Mesendoderm (in vitro differentiated cells): ENCODE data around the gene ALKBH4.
"Not testable (repeated sequence)": the region's sequence is repeated elsewhere in the genome, so short reads cannot be mapped to it uniquely, and the experiment has no call there.

Experiments used
- DNase-seq: peaks from one replicate; pipeline ENCODE4 v3.0.0; 2013
- H2AK5ac ChIP-seq: 2 replicates; pipeline ENCODE4 v1.6.1; 2013; ENCODE audit warnings: low read length, inconsistent platforms
- H2BK120ac ChIP-seq: 2 replicates; pipeline ENCODE4 v1.6.1; 2013; ENCODE audit warnings: low read depth, mild to moderate bottlenecking, low read length, moderate library complexity, mixed read lengths
- H2BK15ac ChIP-seq: replicated peaks from 2 replicates; pipeline ENCODE4 v1.6.1; 2013; ENCODE audit warnings: low read depth, mild to moderate bottlenecking, moderate library complexity
- H2BK5ac ChIP-seq: 2 replicates; pipeline ENCODE4 v1.6.1; 2013; ENCODE audit warnings: low read length, inconsistent platforms
- H3K18ac ChIP-seq: 2 replicates; pipeline ENCODE4 v1.6.1; 2013; ENCODE audit warnings: mild to moderate bottlenecking, low read length, mixed read lengths
- H3K23ac ChIP-seq: one replicate; pipeline ENCODE4 v1.6.1; 2013; ENCODE audit warnings: low read length
- H3K27ac ChIP-seq: 2 replicates; pipeline ENCODE4 v1.5.1; 2013; ENCODE audit warnings: low read depth, mild to moderate bottlenecking, inconsistent platforms, low read length, moderate library complexity
- H3K27me3 ChIP-seq: 2 replicates; pipeline ENCODE4 v1.6.1; 2013; ENCODE audit warnings: low read length, control low read depth, mild to moderate bottlenecking, inconsistent platforms; ENCODE audit not compliant: insufficient read depth, poor library complexity
- H3K36me3 ChIP-seq: 2 replicates; pipeline ENCODE4 v1.6.1; 2013; ENCODE audit warnings: low read length, inconsistent platforms; ENCODE audit not compliant: control insufficient read depth, insufficient read depth
- H3K4ac ChIP-seq: one replicate; pipeline ENCODE4 v1.6.1; 2013; ENCODE audit warnings: low read depth, mild to moderate bottlenecking, low read length, moderate library complexity
- H3K4me1 ChIP-seq: 2 replicates; pipeline ENCODE4 v1.6.1; 2013; ENCODE audit warnings: low read depth, low read length, inconsistent platforms; ENCODE audit not compliant: control insufficient read depth
- H3K4me2 ChIP-seq: 2 replicates; pipeline ENCODE4 v1.6.1; 2013; ENCODE audit warnings: low read length
- H3K4me3 ChIP-seq: 2 replicates; pipeline ENCODE4 v1.5.1; 2013; ENCODE audit warnings: mild to moderate bottlenecking, low read length
- H3K56ac ChIP-seq: one replicate; pipeline ENCODE4 v1.6.1; 2013; ENCODE audit warnings: low read length
- H3K79me1 ChIP-seq: 2 replicates; pipeline ENCODE4 v1.6.1; 2013; ENCODE audit warnings: low read length, inconsistent platforms
- H3K79me2 ChIP-seq: 2 replicates; pipeline ENCODE4 v1.6.1; 2013; ENCODE audit warnings: mild to moderate bottlenecking, low read length; ENCODE audit not compliant: control insufficient read depth, insufficient read depth
- H3K9ac ChIP-seq: 2 replicates; pipeline ENCODE4 v1.6.1; 2013; ENCODE audit warnings: low read length, inconsistent platforms
- H4K5ac ChIP-seq: one replicate; pipeline ENCODE4 v1.6.1; 2013; ENCODE audit warnings: low read length
- H4K8ac ChIP-seq: one replicate; pipeline ENCODE4 v1.6.1; 2013; ENCODE audit warnings: low read depth, mild to moderate bottlenecking, control low read depth, low read length, moderate library complexity
- WGBS: extraction: QIAGEN DNeasy Blood & Tissue Kit; methylation state at CpG from one replicate; pipeline ENCODE4 v1.1.7; 2013; ENCODE audit warnings: low lambda C conversion rate, missing lambda C conversion rate; ENCODE audit not compliant: insufficient coverage; ENCODE audit errors: extremely low coverage; 5-methylcytosine and 5-hydroxymethylcytosine counted together

Gene ALKBH4

GRCh38 chr7:102481962-102482361 lies 17.3 kb upstream of the ALKBH4 start:
- not testable (repeated sequence) for H3K23ac ChIP-seq, H3K18ac ChIP-seq, H3K4ac ChIP-seq, H3K4me2 ChIP-seq, H2BK5ac ChIP-seq, H3K36me3 ChIP-seq, H3K9ac ChIP-seq, H2BK120ac ChIP-seq, H2AK5ac ChIP-seq, H3K79me2 ChIP-seq, H3K27ac ChIP-seq, H4K5ac ChIP-seq, H3K4me1 ChIP-seq, H3K56ac ChIP-seq, DNase-seq, H3K4me3 ChIP-seq, H4K8ac ChIP-seq, H3K27me3 ChIP-seq, H2BK15ac ChIP-seq, H3K79me1 ChIP-seq
- no CpG with 5 or more reads among the region's 10 CpGs for WGBS

GRCh38 chr7:102479982-102480637 lies 15.4 kb upstream of the ALKBH4 start:
- not testable (repeated sequence) for DNase-seq, H3K79me2 ChIP-seq
- WGBS = no CpG with 5 or more reads among the region's 11 CpGs

GRCh38 chr7:102479209-102479584 lies 14.5 kb upstream of the ALKBH4 start:
- not testable (repeated sequence) for H3K4me3 ChIP-seq, H3K56ac ChIP-seq, H4K5ac ChIP-seq, H2BK15ac ChIP-seq, H3K4ac ChIP-seq, H3K36me3 ChIP-seq, H2AK5ac ChIP-seq, H3K27ac ChIP-seq, H3K4me1 ChIP-seq, H4K8ac ChIP-seq, H3K79me1 ChIP-seq, H2BK120ac ChIP-seq, H3K23ac ChIP-seq, H3K27me3 ChIP-seq, H3K18ac ChIP-seq, H3K9ac ChIP-seq, DNase-seq, H3K79me2 ChIP-seq, H3K4me2 ChIP-seq, H2BK5ac ChIP-seq
- no CpG with 5 or more reads among the region's 10 CpGs for WGBS

More at GRCh38 chr7:102479982-102480637, 15.4 kb upstream of the ALKBH4 start:
- not testable (repeated sequence) for H2AK5ac ChIP-seq, H3K4me2 ChIP-seq, H3K4me3 ChIP-seq, H3K79me1 ChIP-seq, H2BK120ac ChIP-seq, H3K9ac ChIP-seq, H3K36me3 ChIP-seq, H4K8ac ChIP-seq, H3K18ac ChIP-seq, H2BK5ac ChIP-seq, H3K23ac ChIP-seq, H3K27me3 ChIP-seq, H3K56ac ChIP-seq, H2BK15ac ChIP-seq, H4K5ac ChIP-seq, H3K4me1 ChIP-seq, H3K4ac ChIP-seq, H3K27ac ChIP-seq

- H4K8ac ChIP-seq = not testable (repeated sequence)
Observed at GRCh38 chr7:102478314-102479208, 13.9 kb upstream of the ALKBH4 start, which contains the start of gene POLR2J. Gene POLR2J (minus strand): TSS chr7:102478922. CDS start chr7:102478860, 62 bp downstream.

GRCh38 chr7:102474736-102475435 lies 10.2 kb upstream of the ALKBH4 start:
- H3K4ac ChIP-seq, H3K9ac ChIP-seq, H3K4me2 ChIP-seq, H3K79me2 ChIP-seq, H3K4me3 ChIP-seq, H3K4me1 ChIP-seq, H3K18ac ChIP-seq, H3K36me3 ChIP-seq, H2BK120ac ChIP-seq, H2AK5ac ChIP-seq, H3K79me1 ChIP-seq, H3K27me3 ChIP-seq, H3K23ac ChIP-seq, H3K27ac ChIP-seq, DNase-seq, H4K8ac ChIP-seq, H4K5ac ChIP-seq, H3K56ac ChIP-seq, H2BK15ac ChIP-seq, H2BK5ac ChIP-seq: not testable (repeated sequence)
- no CpG with 5 or more reads among the region's 19 CpGs for WGBS

More at GRCh38 chr7:102478314-102479208, 13.9 kb upstream of the ALKBH4 start, which contains the start of gene POLR2J:
- not testable (repeated sequence) for H4K5ac ChIP-seq, H3K4ac ChIP-seq, H3K4me2 ChIP-seq, H3K23ac ChIP-seq, H2BK120ac ChIP-seq, H3K36me3 ChIP-seq, H2AK5ac ChIP-seq, H3K79me2 ChIP-seq, H2BK5ac ChIP-seq, H3K18ac ChIP-seq, H3K56ac ChIP-seq, H3K4me3 ChIP-seq, H3K9ac ChIP-seq, H2BK15ac ChIP-seq, H3K79me1 ChIP-seq, H3K27ac ChIP-seq, H3K27me3 ChIP-seq, H3K4me1 ChIP-seq
- peak; percentile 89 for DNase-seq
- WGBS = no CpG with 5 or more reads among the region's 72 CpGs
